Endothelial cell of umbilical vein (primary cell): ENCODE results near the gene CDRT15.

ENCODE experiments used
- EZH2 ChIP-seq: IDR thresholded peaks from 2 replicates; pipeline ENCODE4 v1.6.1; 2012; ENCODE audit warnings: borderline replicate concordance, low read depth, mild to moderate bottlenecking, moderate library complexity, low read length, inconsistent platforms; ENCODE audit not compliant: severe bottlenecking
- FOS ChIP-seq: IDR thresholded peaks from 2 replicates; pipeline ENCODE4 v1.6.1; 2011; ENCODE audit warnings: mild to moderate bottlenecking, low read length, moderate library complexity, borderline replicate concordance; ENCODE audit not compliant: insufficient read depth
- GATA2 ChIP-seq: IDR thresholded peaks from 2 replicates; pipeline ENCODE4 v1.7.0; 2011; ENCODE audit warnings: low read depth, mild to moderate bottlenecking, moderate library complexity, mixed read lengths, low read length; ENCODE audit not compliant: insufficient read length, insufficient read depth
- JUN ChIP-seq: IDR thresholded peaks from 2 replicates; pipeline ENCODE4 v1.6.1; 2011; ENCODE audit warnings: borderline replicate concordance, low read depth; ENCODE audit not compliant: insufficient read length, insufficient read depth
- MYC ChIP-seq: IDR thresholded peaks from one replicate; pipeline ENCODE4 v1.6.1; 2011; ENCODE audit warnings: mild to moderate bottlenecking, low read depth, low read length
- POLR2A ChIP-seq: IDR thresholded peaks from 2 replicates; pipeline ENCODE4 v1.6.1; 2012; ENCODE audit warnings: low read depth, mild to moderate bottlenecking, control low read depth, low read length
- POLR2AphosphoS5 ChIP-seq: IDR thresholded peaks from 2 replicates; pipeline ENCODE4 v1.6.1; 2012; ENCODE audit warnings: low read depth, mild to moderate bottlenecking, control low read depth, low read length, moderate library complexity; ENCODE audit not compliant: insufficient read depth
- TF ChIP-seq, protein P1 (sequence below), 2 donors: IDR thresholded peaks; 1 replicate in 1 of 2; 2 replicates in 1 of 2; pipeline ENCODE4 v1.5.1; 2011; ENCODE audit warnings: low read length in 2 of 2, mild to moderate bottlenecking in 2 of 2, moderate library complexity in 2 of 2, control low read depth in 1 of 2, inconsistent platforms in 1 of 2, low read depth in 1 of 2; ENCODE audit not compliant: insufficient read depth in 1 of 2; ENCODE audit errors: extremely low read depth in 1 of 2
- TF ChIP-seq, protein P2 (sequence below): IDR thresholded peaks from 2 replicates; pipeline ENCODE4 v1.6.1; 2011; ENCODE audit not compliant: insufficient read depth, insufficient read length

DNA sequence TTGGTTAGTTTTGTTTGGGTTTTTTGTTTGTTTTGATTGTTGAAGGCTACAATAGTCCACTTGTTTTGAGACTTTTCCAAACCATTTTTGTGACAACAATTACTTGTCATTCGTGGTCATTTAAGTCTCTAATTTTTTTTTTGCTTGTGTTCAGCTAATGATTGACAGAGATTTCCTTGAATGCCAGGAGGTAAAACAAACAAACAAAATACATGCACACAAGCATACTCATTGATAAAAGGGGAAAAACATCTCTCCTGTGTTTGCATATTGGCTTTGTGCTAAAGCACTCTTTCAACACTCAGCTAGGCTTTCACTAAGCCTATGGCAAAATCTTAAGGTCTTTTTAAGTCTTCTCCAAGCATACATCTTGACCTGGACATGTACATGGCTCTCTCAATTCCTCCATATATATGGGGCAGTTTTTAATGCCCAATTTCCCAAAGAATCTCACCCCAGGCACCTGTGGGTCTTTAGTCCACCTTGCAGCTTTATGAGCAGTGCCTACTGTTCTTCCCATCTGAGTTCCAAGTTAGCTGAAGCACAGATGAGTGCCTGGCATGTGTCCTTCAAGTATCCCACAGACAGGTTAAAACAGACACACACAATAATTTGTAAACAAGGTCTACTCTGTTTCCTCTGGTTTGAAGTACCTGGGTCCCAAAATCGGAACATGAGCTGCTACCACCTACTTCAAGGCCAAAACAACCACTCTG lies 40.0 kb upstream of the CDRT15 start:
- TF ChIP-seq, protein P1, sequence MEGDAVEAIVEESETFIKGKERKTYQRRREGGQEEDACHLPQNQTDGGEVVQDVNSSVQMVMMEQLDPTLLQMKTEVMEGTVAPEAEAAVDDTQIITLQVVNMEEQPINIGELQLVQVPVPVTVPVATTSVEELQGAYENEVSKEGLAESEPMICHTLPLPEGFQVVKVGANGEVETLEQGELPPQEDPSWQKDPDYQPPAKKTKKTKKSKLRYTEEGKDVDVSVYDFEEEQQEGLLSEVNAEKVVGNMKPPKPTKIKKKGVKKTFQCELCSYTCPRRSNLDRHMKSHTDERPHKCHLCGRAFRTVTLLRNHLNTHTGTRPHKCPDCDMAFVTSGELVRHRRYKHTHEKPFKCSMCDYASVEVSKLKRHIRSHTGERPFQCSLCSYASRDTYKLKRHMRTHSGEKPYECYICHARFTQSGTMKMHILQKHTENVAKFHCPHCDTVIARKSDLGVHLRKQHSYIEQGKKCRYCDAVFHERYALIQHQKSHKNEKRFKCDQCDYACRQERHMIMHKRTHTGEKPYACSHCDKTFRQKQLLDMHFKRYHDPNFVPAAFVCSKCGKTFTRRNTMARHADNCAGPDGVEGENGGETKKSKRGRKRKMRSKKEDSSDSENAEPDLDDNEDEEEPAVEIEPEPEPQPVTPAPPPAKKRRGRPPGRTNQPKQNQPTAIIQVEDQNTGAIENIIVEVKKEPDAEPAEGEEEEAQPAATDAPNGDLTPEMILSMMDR (IDR thresholded peaks at IDR 0.05; ENCODE audit: extremely low read depth in 1 of 2, insufficient read depth in 1 of 2, low read depth in 1 of 2, low read length in 2 of 2) = no peak
- TF ChIP-seq EZH2 (no peak), POLR2AphosphoS5 (no peak), MYC (no peak), POLR2A (no peak), JUN (no peak), FOS (no peak), GATA2 (no peak)
- TF ChIP-seq, protein P2, sequence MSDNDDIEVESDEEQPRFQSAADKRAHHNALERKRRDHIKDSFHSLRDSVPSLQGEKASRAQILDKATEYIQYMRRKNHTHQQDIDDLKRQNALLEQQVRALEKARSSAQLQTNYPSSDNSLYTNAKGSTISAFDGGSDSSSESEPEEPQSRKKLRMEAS = no peak
